Kidney epithelial cell (primary cell): ENCODE results near the gene CINP. TPM values are rescaled to one million over a fixed set of nuclear protein-coding genes. Genes with fewer than 3 reads are reported as not detected.
"Not testable (repeated sequence)": the region's sequence is repeated elsewhere in the genome, so short reads cannot be mapped to it uniquely, and the experiment has no call there.

Experiments
- DNase-seq: peaks from one replicate; pipeline ENCODE4 v3.0.0-alpha.2; 2010; ENCODE audit warnings: low read depth
- H3K27me3 ChIP-seq: 2 replicates; pipeline ENCODE4 v1.6.0; 2011; ENCODE audit warnings: low read length; ENCODE audit not compliant: control insufficient read depth, insufficient read depth
- H3K36me3 ChIP-seq: 2 replicates; pipeline ENCODE4 v1.5.1; 2011; ENCODE audit warnings: low read length; ENCODE audit not compliant: control insufficient read depth, insufficient read depth
- H3K4me3 ChIP-seq: 2 replicates; pipeline ENCODE4 v1.5.1; 2011; ENCODE audit warnings: low read depth, mild to moderate bottlenecking, control low read depth, low read length
- total RNA-seq: library from RNA; depleted of rRNA; stranded (reverse); fragments of >200 nt; gene quantifications from 2 replicates; pipeline ENCODE4 v1.2.3, GENCODE V29; 2015
- TF ChIP-seq, protein P1 (sequence below): IDR thresholded peaks from 2 replicates; pipeline ENCODE4 v1.5.1; 2011; ENCODE audit warnings: mild to moderate bottlenecking, moderate library complexity, low read length, control low read depth, inconsistent platforms; ENCODE audit not compliant: insufficient read depth, poor library complexity, severe bottlenecking

Gene CINP
- total RNA-seq, 1 donor from 2014 or later = 33.7 TPM

DNA sequence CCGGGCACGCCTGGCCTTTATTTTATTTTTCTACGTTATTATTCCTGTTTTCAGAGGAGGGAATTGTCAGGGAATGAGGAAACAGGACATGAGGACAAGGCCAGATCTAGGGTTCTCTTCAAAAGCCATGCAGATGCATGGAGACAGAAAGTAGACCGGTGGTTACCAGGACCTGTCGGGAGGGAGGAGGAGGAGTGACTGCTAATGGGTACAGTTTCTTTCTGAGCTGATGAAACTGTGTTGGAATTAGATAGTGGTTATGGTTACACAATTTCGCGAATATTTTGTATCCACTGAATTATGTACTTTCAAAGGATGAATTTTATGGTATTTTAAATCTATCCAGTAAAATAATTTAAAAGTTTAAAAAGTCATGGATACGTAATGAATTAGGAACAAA, 31.9 kb downstream of the CINP start:
- Histone ChIP-seq H3K4me3 (no peak overlapping the region), H3K36me3 (no peaks in the 10 kb centered on the region), H3K27me3 (no peaks in the 10 kb centered on the region)
- DNase-seq = no peak
- TF ChIP-seq, protein P1, sequence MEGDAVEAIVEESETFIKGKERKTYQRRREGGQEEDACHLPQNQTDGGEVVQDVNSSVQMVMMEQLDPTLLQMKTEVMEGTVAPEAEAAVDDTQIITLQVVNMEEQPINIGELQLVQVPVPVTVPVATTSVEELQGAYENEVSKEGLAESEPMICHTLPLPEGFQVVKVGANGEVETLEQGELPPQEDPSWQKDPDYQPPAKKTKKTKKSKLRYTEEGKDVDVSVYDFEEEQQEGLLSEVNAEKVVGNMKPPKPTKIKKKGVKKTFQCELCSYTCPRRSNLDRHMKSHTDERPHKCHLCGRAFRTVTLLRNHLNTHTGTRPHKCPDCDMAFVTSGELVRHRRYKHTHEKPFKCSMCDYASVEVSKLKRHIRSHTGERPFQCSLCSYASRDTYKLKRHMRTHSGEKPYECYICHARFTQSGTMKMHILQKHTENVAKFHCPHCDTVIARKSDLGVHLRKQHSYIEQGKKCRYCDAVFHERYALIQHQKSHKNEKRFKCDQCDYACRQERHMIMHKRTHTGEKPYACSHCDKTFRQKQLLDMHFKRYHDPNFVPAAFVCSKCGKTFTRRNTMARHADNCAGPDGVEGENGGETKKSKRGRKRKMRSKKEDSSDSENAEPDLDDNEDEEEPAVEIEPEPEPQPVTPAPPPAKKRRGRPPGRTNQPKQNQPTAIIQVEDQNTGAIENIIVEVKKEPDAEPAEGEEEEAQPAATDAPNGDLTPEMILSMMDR = no peak

DNA sequence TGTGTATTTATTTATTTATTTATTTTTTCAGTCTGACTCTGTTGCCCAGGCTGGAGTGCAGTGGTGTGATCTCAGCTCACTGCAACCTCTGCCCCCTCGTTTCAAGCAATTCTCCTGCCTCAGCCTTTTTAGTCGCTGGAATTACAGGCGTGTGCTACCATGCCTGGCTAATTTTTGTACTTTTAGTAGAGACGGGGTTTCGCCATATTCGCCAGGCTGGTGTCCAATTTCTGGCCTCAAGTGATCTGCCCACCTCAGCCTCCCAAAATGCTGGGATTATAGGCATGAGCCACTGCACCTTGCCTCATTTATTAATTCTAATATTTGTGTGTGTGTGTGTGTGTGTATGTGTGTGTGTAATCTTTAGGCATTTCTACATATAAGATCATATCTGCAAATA, 33.3 kb downstream of the CINP start:
- not testable (repeated sequence) for H3K36me3 ChIP-seq, DNase-seq, H3K4me3 ChIP-seq, H3K27me3 ChIP-seq

DNA sequence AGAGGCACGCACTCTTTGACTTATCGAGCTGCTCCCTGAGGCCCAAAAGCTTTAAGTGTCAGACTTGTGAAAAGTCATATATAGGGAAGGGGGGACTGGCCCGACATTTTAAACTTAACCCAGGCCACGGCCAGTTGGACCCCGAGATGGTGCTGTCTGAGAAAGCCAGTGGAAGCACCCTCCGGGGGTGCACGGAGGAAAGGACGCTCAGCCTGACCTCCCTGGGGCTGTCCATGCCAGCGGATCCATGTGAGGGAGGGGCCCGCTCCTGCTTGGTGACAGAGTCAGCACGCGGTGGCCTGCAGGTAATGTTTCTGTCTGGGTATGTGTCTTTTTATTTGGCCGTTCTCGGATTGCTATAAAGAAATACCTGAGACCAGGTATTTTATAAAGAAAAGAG, 36.1 kb downstream of the CINP start:
- Histone ChIP-seq H3K36me3 (no peaks in the 10 kb centered on the region), H3K4me3 (no peak overlapping the region), H3K27me3 (no peaks in the 10 kb centered on the region)
- no peak for DNase-seq
- TF ChIP-seq, protein P1 = no peak

DNA sequence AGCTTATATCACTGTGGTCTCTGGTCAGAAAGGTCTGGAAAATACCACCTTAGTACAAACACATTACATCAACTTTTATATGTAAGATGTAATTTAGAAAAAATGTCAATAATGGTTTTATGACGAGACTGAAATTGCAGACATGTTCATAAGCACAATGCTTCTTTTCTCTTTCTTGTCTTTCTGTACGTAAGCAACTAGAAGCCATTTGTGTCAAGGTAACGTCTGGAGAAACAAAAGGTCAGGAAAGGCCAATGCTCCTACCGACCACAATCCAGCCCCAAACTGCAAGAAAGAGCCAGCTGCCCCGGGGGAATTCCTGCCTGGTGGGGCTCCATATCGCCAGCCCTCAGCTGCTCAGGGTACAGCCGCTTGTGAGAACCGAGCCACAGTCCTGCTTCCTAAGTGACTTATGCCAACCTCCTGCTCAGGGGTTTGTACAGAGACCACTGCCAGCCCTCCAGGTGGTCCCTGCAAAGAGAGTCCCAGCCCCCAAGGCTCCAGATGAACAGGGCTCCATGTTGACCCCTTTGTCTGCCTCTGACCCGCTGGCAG, 36.8 kb downstream of the CINP start:
- no peak overlapping the region for H3K4me3 ChIP-seq
- no peaks in the 10 kb centered on the region for H3K27me3 ChIP-seq
- no peak for DNase-seq
- no peaks in the 10 kb centered on the region for H3K36me3 ChIP-seq
- TF ChIP-seq, protein P1 = no peak

DNA sequence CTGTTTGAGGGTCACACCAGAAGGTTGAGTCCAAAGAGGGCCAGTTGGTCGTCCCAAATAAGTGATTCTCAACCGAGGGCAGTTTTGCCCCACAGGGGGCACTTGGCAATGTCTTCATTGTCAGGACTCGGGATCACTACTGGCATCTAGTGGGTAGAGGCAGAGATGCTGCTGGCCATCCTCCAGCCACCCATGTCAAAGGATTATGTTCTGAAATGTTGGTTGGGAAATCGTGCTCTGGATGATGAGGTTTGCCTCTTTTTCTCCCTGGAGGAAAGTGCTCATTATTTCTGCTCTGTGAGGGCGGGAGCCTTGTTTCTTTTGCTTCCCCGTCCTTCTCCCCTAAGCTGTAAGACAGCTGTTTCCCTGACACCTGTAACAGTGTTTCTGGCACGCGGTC, 39.6 kb downstream of the CINP start:
- TF ChIP-seq, protein P1 = peak; percentile 89
- Histone ChIP-seq H3K36me3 (no peaks in the 10 kb centered on the region), H3K27me3 (no peaks in the 10 kb centered on the region), H3K4me3 (no peak overlapping the region)
- DNase-seq = peak; percentile 23

DNA sequence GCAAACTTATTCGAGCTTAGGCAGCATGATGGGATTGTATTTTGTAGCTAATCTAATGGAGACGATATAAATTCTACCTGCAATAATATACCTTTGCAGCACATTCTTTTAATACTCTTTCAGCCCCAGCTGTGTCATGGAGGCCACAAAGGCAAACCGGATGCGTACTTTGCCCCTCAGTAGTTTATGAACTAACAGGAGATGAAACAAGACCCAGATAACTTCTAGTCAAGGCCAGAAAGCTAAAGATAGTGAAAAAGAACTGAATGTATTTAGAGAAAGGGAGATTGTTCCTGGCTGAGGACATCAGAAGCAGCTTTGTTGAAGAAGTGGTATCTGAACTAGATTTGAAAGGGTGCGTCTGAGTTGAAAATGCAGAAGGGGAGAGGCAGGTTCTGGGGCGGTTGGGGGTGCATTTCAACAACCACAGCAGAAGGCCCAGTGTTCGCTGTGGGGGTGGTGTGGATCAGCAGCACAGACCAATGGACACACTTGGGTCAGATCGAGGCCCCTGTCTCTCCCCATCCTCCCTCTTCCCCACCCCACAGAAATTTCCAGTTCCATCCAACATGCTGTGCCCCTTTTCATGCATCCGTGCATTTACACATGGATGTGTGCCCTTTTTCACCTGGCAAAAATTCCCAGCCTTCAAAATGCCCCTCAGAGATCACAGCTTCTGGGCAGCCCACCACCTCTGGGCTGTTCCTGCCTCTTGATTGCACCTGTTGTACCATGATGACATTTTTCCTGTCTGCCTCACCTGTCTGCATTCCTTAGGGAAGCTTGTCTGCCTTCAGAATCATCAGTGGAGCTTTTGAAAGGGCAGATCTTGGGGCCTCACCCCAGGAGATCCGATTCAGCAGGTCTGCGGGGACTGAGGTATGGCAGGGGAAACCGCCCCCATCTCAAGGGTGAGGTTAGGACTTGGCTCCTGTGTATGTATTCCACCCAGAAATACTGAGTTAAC, 41.0 kb downstream of the CINP start:
- TF ChIP-seq, protein P1 = no peak
- DNase-seq = no peak
- no peaks in the 10 kb centered on the region for H3K27me3 ChIP-seq
- H3K36me3 ChIP-seq = no peaks in the 10 kb centered on the region
- H3K4me3 ChIP-seq = no peak overlapping the region
